A549 (cell line): ENCODE results near the gene MIA3. TPM values are rescaled to one million over a fixed set of nuclear protein-coding genes. Genes with fewer than 3 reads are reported as not detected.

Experiments used
- ATAC-seq, 2 experiments: fragments of 200-7000 bp in 1 of 2; fragments of >200 bp in 1 of 2; cut with Nextera tagmentation in 1 of 2; cut with Tn5 transposase in 1 of 2; 3 replicates each; pipeline versions ENCODE4 v1.8.0 to v1.9.1; 2018 to 2020; ENCODE audit warnings: mild to moderate bottlenecking in 1 of 2, moderate library complexity in 1 of 2
- CTCF ChIA-PET: fragments of 300-600 bp; sonication (Branson Sonifier 250); formaldehyde crosslinking; extraction: SDS; loops from one replicate; lab custom pipeline; 2021; ENCODE audit warnings: antibody characterized with exemption, inconsistent platforms; lab: Yijun Ruan, JAX
- POLR2A ChIA-PET: fragments of 350-600 bp; formaldehyde crosslinking; extraction: SDS; loops from one replicate; lab custom pipeline; 2021; ENCODE audit warnings: antibody characterized with exemption, inconsistent platforms; lab: Yijun Ruan, JAX
- DNase-seq, 2 experiments: peaks; one replicate each; pipeline versions ENCODE4 v3.0.0 to v3.0.0-alpha.2; 2011 to 2016; ENCODE audit warnings: low read depth in 1 of 2, low spot score in 1 of 2
- FAIRE-seq: peaks from 2 replicates; lab custom pipeline; 2011; peaks lifted over from hg19 to GRCh38; lab: Jason Lieb, UNC
- H3K27ac ChIP-seq, 2 experiments: fragments of >200 bp; sonication (Bioruptor Twin); formaldehyde crosslinking; 3 replicates each; pipeline ENCODE4 v1.5.1; 2016 to 2017
- H3K4me1 ChIP-seq: fragments of >200 bp; sonication (Bioruptor Twin); formaldehyde crosslinking; 3 replicates; pipeline ENCODE4 v1.6.1; 2016
- H3K4me2 ChIP-seq: fragments of >200 bp; sonication (Bioruptor Twin); formaldehyde crosslinking; 3 replicates; pipeline ENCODE4 v1.6.1; 2016
- H3K4me3 ChIP-seq: fragments of >200 bp; sonication (Bioruptor Twin); formaldehyde crosslinking; 3 replicates; pipeline ENCODE4 v1.5.1; 2016
- H3K9me3 ChIP-seq: fragments of >200 bp; sonication (Bioruptor Twin); formaldehyde crosslinking; 3 replicates; pipeline ENCODE4 v1.6.1; 2016
- ATOH8 ChIP-seq: fragments of 250-450 bp; sonication (Bioruptor Pico); IDR thresholded peaks from 2 replicates; pipeline ENCODE4 v1.5.0; 2020; ENCODE audit warnings: low read depth, mild to moderate bottlenecking, moderate library complexity
- BHLHE40 ChIP-seq: IDR thresholded peaks from 2 replicates; pipeline ENCODE4 v1.6.1; 2012; ENCODE audit warnings: low read depth, low read length, inconsistent platforms
- CHD4 ChIP-seq: fragments of 200-600 bp; sonication (generic); IDR thresholded peaks from 2 replicates; pipeline ENCODE4 v1.6.1; 2016; ENCODE audit warnings: antibody characterized with exemption, mild to moderate bottlenecking, borderline replicate concordance
- CTCF ChIP-seq: fragments of >200 bp; sonication (Bioruptor Twin); formaldehyde crosslinking; IDR thresholded peaks from 3 replicates; pipeline ENCODE4 v1.5.1; 2016
- E2F6 ChIP-seq: IDR thresholded peaks from 2 replicates; pipeline ENCODE4 v1.6.1; 2012; ENCODE audit warnings: low read depth, borderline replicate concordance
- EP300 ChIP-seq, 2 experiments: fragments of >200 bp; sonication (Bioruptor Twin); formaldehyde crosslinking; IDR thresholded peaks; 2 replicates in 1 of 2; 3 replicates in 1 of 2; pipeline ENCODE4 v1.6.1; 2016 to 2017
- HDAC2 ChIP-seq: fragments of 200-600 bp; sonication (generic); IDR thresholded peaks from 2 replicates; pipeline ENCODE4 v1.6.1; 2016
- HEYL ChIP-seq: fragments of 250-450 bp; sonication (Bioruptor Pico); IDR thresholded peaks from 2 replicates; pipeline ENCODE4 v1.8.0; 2021; ENCODE audit warnings: mild to moderate bottlenecking, moderate library complexity
- HMGXB4 ChIP-seq: fragments of 250-450 bp; sonication (Bioruptor Pico); IDR thresholded peaks from 2 replicates; pipeline ENCODE4 v1.5.0; 2021; ENCODE audit warnings: mild to moderate bottlenecking, moderate library complexity, borderline replicate concordance
- HOXB13 ChIP-seq: fragments of 250-450 bp; sonication (Bioruptor Pico); IDR thresholded peaks from 2 replicates; pipeline ENCODE4 v1.5.0; 2020; ENCODE audit warnings: low read depth, mild to moderate bottlenecking, moderate library complexity
- HOXB5 ChIP-seq: fragments of 250-450 bp; sonication (Bioruptor Pico); IDR thresholded peaks from 2 replicates; pipeline ENCODE4 v1.5.0; 2020; ENCODE audit warnings: mild to moderate bottlenecking, moderate library complexity
- MAZ ChIP-seq: fragments of 150-350 bp; IDR thresholded peaks from 2 replicates; pipeline ENCODE4 v1.6.1; 2014; ENCODE audit warnings: antibody characterized with exemption, low read depth, low read length, borderline replicate concordance
- NFE2L2 ChIP-seq: fragments of 150-350 bp; conservative IDR thresholded peaks from 2 replicates; pipeline ENCODE4 v1.6.1; 2014; ENCODE audit warnings: low read length
- NR3C1 ChIP-seq: fragments of >200 bp; sonication (Bioruptor Twin); formaldehyde crosslinking; IDR thresholded peaks from 3 replicates; pipeline ENCODE4 v1.6.1; 2017
- PBX3 ChIP-seq: IDR thresholded peaks from 2 replicates; pipeline ENCODE4 v1.6.1; 2012
- PHF8 ChIP-seq: fragments of 200-600 bp; sonication (generic); IDR thresholded peaks from 2 replicates; pipeline ENCODE4 v1.6.1; 2016; ENCODE audit warnings: low read depth, mild to moderate bottlenecking, antibody characterized with exemption, moderate library complexity, borderline replicate concordance
- RAD21 ChIP-seq, 2 experiments: fragments of >200 bp in 1 of 2; sonication (Bioruptor Twin) in 1 of 2; formaldehyde crosslinking in 1 of 2; IDR thresholded peaks in 1 of 2; conservative IDR thresholded peaks in 1 of 2; 2 replicates in 1 of 2; 3 replicates in 1 of 2; pipeline ENCODE4 v1.6.1; 2012 to 2018; ENCODE audit warnings: inconsistent platforms in 1 of 2
- RFX5 ChIP-seq: fragments of 450-650 bp; IDR thresholded peaks from 2 replicates; pipeline ENCODE4 v1.7.1; 2014; ENCODE audit warnings: antibody characterized with exemption, mild to moderate bottlenecking, moderate library complexity
- RNF2 ChIP-seq: fragments of 200-600 bp; sonication (generic); IDR thresholded peaks from 2 replicates; pipeline ENCODE4 v1.6.1; 2016; ENCODE audit warnings: low read depth, mild to moderate bottlenecking, antibody characterized with exemption, moderate library complexity, borderline replicate concordance
- SMC3 ChIP-seq: fragments of >200 bp; sonication (Bioruptor Twin); formaldehyde crosslinking; IDR thresholded peaks from 3 replicates; pipeline ENCODE4 v1.6.1; 2018; ENCODE audit warnings: inconsistent platforms
- TFCP2L1 ChIP-seq: fragments of 250-450 bp; sonication (Bioruptor Pico); IDR thresholded peaks from 2 replicates; pipeline ENCODE4 v1.5.0; 2021; ENCODE audit warnings: mild to moderate bottlenecking
- ZSCAN20 ChIP-seq: fragments of 250-450 bp; sonication (Bioruptor Pico); IDR thresholded peaks from 2 replicates; pipeline ENCODE4 v1.8.0; 2022; ENCODE audit warnings: mild to moderate bottlenecking, moderate library complexity
- WGBS: methylation state at CpG from one replicate; pipeline ENCODE4 v1.1.6; 2017; ENCODE audit errors: missing lambda C conversion rate; 5-methylcytosine and 5-hydroxymethylcytosine counted together
- polyA plus RNA-seq, 4 experiments: library from polyadenylated mRNA; depleted of rRNA in 3 of 4; stranded (reverse); fragments of >200 nt; fragmentation: RNase III in 1 of 4; extraction: RNeasy Plus Mini Kit Qiagen cat#74134 plus additional on column Dnase treatment in 1 of 4; gene quantifications; 2 replicates in 3 of 4; 3 replicates in 1 of 4; pipeline ENCODE4 v1.2.3, GENCODE V29; 2011 to 2017

Gene MIA3
- polyA plus RNA-seq, 2 of the 4 experiments (the other 2 are of a cell fraction) = 17.2 to 39.2 TPM

GRCh38 chr1:222613627-222614026 is 4.3 kb upstream of the MIA3 start:
- 3% methylated on average over 1 of the region's 1 CpG for WGBS
- no peak overlapping the region for H3K27ac ChIP-seq
- H3K4me3 ChIP-seq = no peak overlapping the region
- CTCF ChIA-PET = interaction anchor here (1.2 kb wide), 1 partner anchor 149 kb away, joined by 3 read pairs; no protein-coding TSS in a partner anchor
- FAIRE-seq = no peak
- H3K4me2 ChIP-seq = no peak overlapping the region
- POLR2A ChIA-PET = no interaction called here
- peaks cover 8% of the 10 kb centered on the region; the same call in 2 of the 3 replicates for H3K4me1 ChIP-seq
- peaks cover 11% of the 10 kb centered on the region for H3K9me3 ChIP-seq
- TF ChIP-seq NFE2L2 = no peak
- TF ChIP-seq EP300 (IDR thresholded peaks at IDR 0.05) = no peak
- TF ChIP-seq SMC3 = no peak
- no peak for TF ChIP-seq HOXB5
- no peak for TF ChIP-seq TFCP2L1 (CRISPR knock-in tag)
- no peak for TF ChIP-seq HDAC2
- no peak for ATAC-seq
- DNase-seq = no peak

GRCh38 chr1:222616525-222616924 is 1.4 kb upstream of the MIA3 start:
- Histone ChIP-seq H3K4me2 (no peak overlapping the region), H3K4me1 (peaks cover 8% of the 10 kb centered on the region; the same call in 2 of the 3 replicates), H3K4me3 (no peak overlapping the region), H3K9me3 (peaks cover 7% of the 10 kb centered on the region), H3K27ac (no peak overlapping the region)
- POLR2A ChIA-PET = interaction anchor here (1.5 kb wide), 1 partner anchor 27 kb away, joined by 5 read pairs; the partner anchor contains the start of gene TAF1A
- FAIRE-seq (no peak), DNase-seq (peak in 1 of 2 experiments; percentile 8), ATAC-seq (no peak)
- CTCF ChIA-PET = interaction anchor here (0.7 to 3.1 kb wide), 3 partner anchors 9 to 151 kb away, joined by 3 to 13 read pairs (median 3); no protein-coding TSS in a partner anchor
- TF ChIP-seq E2F6 = no peak
- no peak for TF ChIP-seq MAZ
- TF ChIP-seq CTCF = no peak
- TF ChIP-seq PHF8 = no peak
- no peak for TF ChIP-seq PBX3
- TF ChIP-seq ZSCAN20 = no peak
- no peak for TF ChIP-seq RAD21 (conservative IDR thresholded peaks at IDR 0.05 in 1 of 2, IDR thresholded peaks at IDR 0.05 in 1 of 2)
- TF ChIP-seq CHD4 = no peak
- no peak for TF ChIP-seq HMGXB4
- no peak for TF ChIP-seq EP300 (IDR thresholded peaks at IDR 0.05)
- no peak for TF ChIP-seq BHLHE40
- no peak for TF ChIP-seq RNF2
- TF ChIP-seq NR3C1 = no peak
- TF ChIP-seq HEYL (CRISPR knock-in tag) = no peak
- TF ChIP-seq HOXB5 = no peak
- no peak for TF ChIP-seq ATOH8 (CRISPR knock-in tag)
- TF ChIP-seq HOXB13 (CRISPR knock-in tag) = no peak
- no peak for TF ChIP-seq RFX5
- WGBS = 69% methylated on average over 5 of the region's 5 CpGs
